ENCODE results near the gene METTL13. TPM values are rescaled to one million over a fixed set of nuclear protein-coding genes. Genes with fewer than 3 reads are reported as not detected.
A peak's percentile ranks its signal among the peaks of the same experiment; 100 is the strongest.

METTL13 gene
- total and polyA plus RNA-seq, 8 donors: 1.8 to 101 (median 14.4) TPM

GRCh38 chr1:171805395-171806115 is 24.1 kb downstream of the METTL13 start:
- H3K4me3 ChIP-seq: peak overlapping the region in 1 of 4 donors; percentile 4
- H3K36me3 ChIP-seq: no peaks in the 10 kb centered on the region
- WGBS, 5 donors: 55 to 75% (median 71%) methylated on average over 9 of the region's 9 CpGs
- no peak for DNase-seq
- H3K4me1 ChIP-seq: peaks cover 0 to 7% (median 3%) of the 10 kb centered on the region in 4 donors
- H3K27me3 ChIP-seq: no peaks in the 10 kb centered on the region
- no peak overlapping the region for H3K27ac ChIP-seq
- TF ChIP-seq CTCF (IDR thresholded peaks at IDR 0.05) (no peak), POLR2A (IDR thresholded peaks at IDR 0.05) (no peak), POLR2AphosphoS5 (IDR thresholded peaks at IDR 0.05) (no peak), EP300 (IDR thresholded peaks at IDR 0.05) (no peak)
- H3K9me3 ChIP-seq: no peaks in the 10 kb centered on the region
- intact Hi-C loops (cut with DNase I; ENCODE audit: low total_unique reads): no loop called here

GRCh38 chr1:171807556-171807955 is 26.1 kb downstream of the METTL13 start:
- intact Hi-C loops (cut with DNase I; ENCODE audit: low total_unique reads): no loop called here
- Histone ChIP-seq H3K4me3 (no peak overlapping the region), H3K4me1 (peaks cover 0 to 3% (median 0%) of the 10 kb centered on the region in 4 donors), H3K27me3 (no peaks in the 10 kb centered on the region), H3K36me3 (no peaks in the 10 kb centered on the region), H3K9me3 (no peaks in the 10 kb centered on the region), H3K27ac (no peak overlapping the region)
- no peak for DNase-seq
- TF ChIP-seq POLR2AphosphoS5 (IDR thresholded peaks at IDR 0.05) (no peak), EP300 (IDR thresholded peaks at IDR 0.05) (no peak), POLR2A (IDR thresholded peaks at IDR 0.05) (no peak), CTCF (IDR thresholded peaks at IDR 0.05) (no peak)
- WGBS, 5 donors: 81 to 86% (median 84%) methylated on average over 4 of the region's 4 CpGs

DNA sequence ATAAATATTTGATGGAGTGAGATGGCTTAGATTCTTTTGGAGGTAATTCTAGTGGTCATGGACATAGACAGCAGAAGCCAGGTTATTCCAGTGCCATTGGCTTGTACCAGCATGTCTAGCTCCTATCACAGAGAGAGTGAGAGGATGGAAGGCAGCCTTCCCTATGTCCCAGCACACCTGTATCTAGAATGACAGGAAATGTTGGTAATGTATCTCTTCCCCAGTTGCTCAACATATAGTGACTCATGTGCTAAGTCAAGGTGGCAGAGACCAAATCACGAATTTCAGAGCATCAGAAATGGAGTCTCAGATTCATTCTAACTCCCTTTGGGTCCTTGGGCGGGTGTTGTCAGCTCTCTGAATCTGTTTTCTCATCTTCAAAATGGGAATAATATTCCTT is 28.4 kb downstream of the METTL13 start:
- no peak for DNase-seq
- peaks cover 0 to 3% (median 0%) of the 10 kb centered on the region in 4 donors for H3K4me1 ChIP-seq
- H3K9me3 ChIP-seq: no peaks in the 10 kb centered on the region
- H3K36me3 ChIP-seq: no peaks in the 10 kb centered on the region
- TF ChIP-seq POLR2AphosphoS5 (IDR thresholded peaks at IDR 0.05) (no peak), EP300 (IDR thresholded peaks at IDR 0.05) (no peak), POLR2A (IDR thresholded peaks at IDR 0.05) (no peak), CTCF (IDR thresholded peaks at IDR 0.05) (no peak)
- intact Hi-C loops (cut with DNase I; ENCODE audit: low total_unique reads): no loop called here
- no peak overlapping the region for H3K27ac ChIP-seq
- H3K4me3 ChIP-seq: no peak overlapping the region
- 71 to 92% (median 81%) methylated on average over 2 of the region's 2 CpGs for WGBS, 5 donors
- no peaks in the 10 kb centered on the region for H3K27me3 ChIP-seq

DNA sequence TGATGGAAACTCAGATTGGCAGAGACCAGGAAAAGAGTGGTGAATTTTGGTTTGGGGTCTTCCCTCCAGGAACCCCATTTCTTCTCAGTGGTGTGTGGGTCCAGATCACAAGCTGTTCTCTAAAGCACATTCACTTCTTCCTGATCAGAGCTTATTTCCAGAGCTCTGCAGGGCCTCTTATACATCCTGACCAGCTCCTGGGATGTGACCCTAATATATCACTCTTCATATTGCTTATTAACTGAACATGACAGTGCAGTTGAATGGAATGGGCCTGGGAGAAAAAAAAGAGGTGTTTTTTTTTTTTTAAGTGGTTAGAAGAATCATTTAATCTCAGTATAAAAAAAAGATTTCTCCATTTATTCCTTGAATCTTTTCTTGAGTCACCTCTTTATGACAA is 30.2 kb downstream of the METTL13 start:
- no peak overlapping the region for H3K4me3 ChIP-seq
- no peak overlapping the region for H3K27ac ChIP-seq
- H3K36me3 ChIP-seq: no peaks in the 10 kb centered on the region
- H3K27me3 ChIP-seq: no peaks in the 10 kb centered on the region
- intact Hi-C loops (cut with DNase I; ENCODE audit: low total_unique reads): no loop called here
- no peaks in the 10 kb centered on the region for H3K9me3 ChIP-seq
- DNase-seq: no peak
- no peak for TF ChIP-seq POLR2AphosphoS5 (IDR thresholded peaks at IDR 0.05)
- no peak for TF ChIP-seq EP300 (IDR thresholded peaks at IDR 0.05)
- TF ChIP-seq CTCF (IDR thresholded peaks at IDR 0.05): no peak
- no peak for TF ChIP-seq POLR2A (IDR thresholded peaks at IDR 0.05)
- H3K4me1 ChIP-seq: no peaks in the 10 kb centered on the region

Measured in stomach (tissue), 9 donors.